Trophoblast cell (in vitro differentiated cells and primary cell): ENCODE measurements around the gene NWD2.

Experiments used
- DNase-seq, 2 donors: peaks; one replicate each; pipeline ENCODE4 v3.0.0-alpha.2; 2016
- H2AFZ ChIP-seq: 2 replicates; pipeline ENCODE4 v1.6.1; 2013; ENCODE audit warnings: low read length, moderate library complexity, mild to moderate bottlenecking; ENCODE audit not compliant: insufficient read depth, poor library complexity
- H2AK5ac ChIP-seq: 2 replicates; pipeline ENCODE4 v1.6.1; 2013; ENCODE audit warnings: mild to moderate bottlenecking, low read length
- H2BK120ac ChIP-seq: 2 replicates; pipeline ENCODE4 v1.6.1; 2013; ENCODE audit warnings: low read length, mild to moderate bottlenecking, moderate library complexity; ENCODE audit not compliant: insufficient read depth, poor library complexity
- H2BK12ac ChIP-seq: 2 replicates; pipeline ENCODE4 v1.6.1; 2013; ENCODE audit warnings: mild to moderate bottlenecking, low read length, moderate library complexity
- H2BK5ac ChIP-seq: 2 replicates; pipeline ENCODE4 v1.6.1; 2013; ENCODE audit warnings: low read length, low read depth, moderate library complexity, mild to moderate bottlenecking; ENCODE audit not compliant: poor library complexity
- H3K14ac ChIP-seq: 2 replicates; pipeline ENCODE4 v1.6.1; 2013; ENCODE audit warnings: mild to moderate bottlenecking, low read length
- H3K18ac ChIP-seq: 2 replicates; pipeline ENCODE4 v1.6.1; 2013; ENCODE audit warnings: mild to moderate bottlenecking, low read length
- H3K23ac ChIP-seq: 2 replicates; pipeline ENCODE4 v1.6.1; 2013; ENCODE audit warnings: low read length
- H3K27ac ChIP-seq: 2 replicates; pipeline ENCODE4 v1.5.1; 2013; ENCODE audit warnings: low read depth, mild to moderate bottlenecking, inconsistent platforms, low read length, moderate library complexity
- H3K27me3 ChIP-seq: 2 replicates; pipeline ENCODE4 v1.6.1; 2013; ENCODE audit warnings: inconsistent platforms, mild to moderate bottlenecking, low read length, moderate library complexity; ENCODE audit not compliant: insufficient read depth
- H3K36me3 ChIP-seq, 2 experiments: 1 replicate in 1 of 2; 2 replicates in 1 of 2; pipeline ENCODE4 v1.6.1; 2013; ENCODE audit warnings: low read length in 2 of 2, mild to moderate bottlenecking in 2 of 2, moderate library complexity in 1 of 2; ENCODE audit not compliant: insufficient read depth in 2 of 2, control insufficient read depth in 1 of 2
- H3K4ac ChIP-seq: 2 replicates; pipeline ENCODE4 v1.6.1; 2013; ENCODE audit warnings: low read depth, mild to moderate bottlenecking, low read length, moderate library complexity
- H3K4me1 ChIP-seq, 2 experiments: 1 replicate in 1 of 2; 2 replicates in 1 of 2; pipeline ENCODE4 v1.6.1; 2013; ENCODE audit warnings: low read length in 2 of 2, mild to moderate bottlenecking in 2 of 2, moderate library complexity in 1 of 2; ENCODE audit not compliant: insufficient read depth in 2 of 2, control insufficient read depth in 1 of 2
- H3K4me2 ChIP-seq: 2 replicates; pipeline ENCODE4 v1.6.1; 2013; ENCODE audit warnings: inconsistent platforms, mild to moderate bottlenecking, low read length, moderate library complexity
- H3K4me3 ChIP-seq: 2 replicates; pipeline ENCODE4 v1.5.1; 2013; ENCODE audit warnings: mild to moderate bottlenecking, low read depth, low read length, inconsistent platforms
- H3K79me1 ChIP-seq: one replicate; pipeline ENCODE4 v1.6.1; 2013; ENCODE audit warnings: low read length
- H3K79me2 ChIP-seq: 2 replicates; pipeline ENCODE4 v1.6.1; 2013; ENCODE audit warnings: low read length, mild to moderate bottlenecking; ENCODE audit not compliant: control insufficient read depth, insufficient read depth, poor library complexity
- H3K9ac ChIP-seq: 2 replicates; pipeline ENCODE4 v1.6.1; 2013; ENCODE audit warnings: mild to moderate bottlenecking, low read length
- H3K9me3 ChIP-seq: 2 replicates; pipeline ENCODE4 v1.6.1; 2013; ENCODE audit warnings: low read depth, mild to moderate bottlenecking, control low read depth, inconsistent platforms, low read length; ENCODE audit not compliant: insufficient read depth
- H4K12ac ChIP-seq: 2 replicates; pipeline ENCODE4 v1.6.1; 2013; ENCODE audit warnings: low read depth, mild to moderate bottlenecking, low read length, moderate library complexity
- H4K8ac ChIP-seq: 2 replicates; pipeline ENCODE4 v1.6.1; 2013; ENCODE audit warnings: low read depth, mild to moderate bottlenecking, low read length, moderate library complexity
- H4K91ac ChIP-seq: one replicate; pipeline ENCODE4 v1.6.1; 2013; ENCODE audit warnings: low read depth, mild to moderate bottlenecking, low read length, moderate library complexity
- WGBS: extraction: QIAGEN DNeasy Blood & Tissue Kit; methylation state at CpG from one replicate; pipeline ENCODE4 v1.1.7; 2013; ENCODE audit warnings: missing lambda C conversion rate; ENCODE audit not compliant: insufficient read length, insufficient coverage; ENCODE audit errors: extremely low coverage; 5-methylcytosine and 5-hydroxymethylcytosine counted together

NWD2 gene

DNA sequence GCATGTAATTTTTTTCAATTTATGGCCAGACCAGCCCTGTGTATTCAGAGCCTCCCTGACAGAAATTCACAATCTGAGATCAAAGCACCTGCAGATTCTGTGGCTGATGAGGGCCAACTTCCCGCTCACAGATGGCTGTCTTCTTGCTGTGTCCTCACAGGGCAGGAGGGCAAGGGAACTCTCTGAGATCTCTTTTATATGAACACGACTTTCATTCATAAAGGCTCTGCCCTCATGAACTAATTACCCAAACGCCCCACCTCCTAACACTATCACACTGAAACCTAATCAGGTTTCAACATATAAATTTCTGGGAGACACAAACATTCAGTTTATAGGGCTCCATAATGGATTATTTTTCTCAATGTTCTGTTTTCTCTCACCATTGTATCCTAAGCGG, 192.6 kb downstream of the NWD2 start:
- H3K79me1 ChIP-seq: peaks cover 13% of the 10 kb centered on the region
- H3K9me3 ChIP-seq: no peaks in the 10 kb centered on the region
- no peak overlapping the region for H2BK120ac ChIP-seq

DNA sequence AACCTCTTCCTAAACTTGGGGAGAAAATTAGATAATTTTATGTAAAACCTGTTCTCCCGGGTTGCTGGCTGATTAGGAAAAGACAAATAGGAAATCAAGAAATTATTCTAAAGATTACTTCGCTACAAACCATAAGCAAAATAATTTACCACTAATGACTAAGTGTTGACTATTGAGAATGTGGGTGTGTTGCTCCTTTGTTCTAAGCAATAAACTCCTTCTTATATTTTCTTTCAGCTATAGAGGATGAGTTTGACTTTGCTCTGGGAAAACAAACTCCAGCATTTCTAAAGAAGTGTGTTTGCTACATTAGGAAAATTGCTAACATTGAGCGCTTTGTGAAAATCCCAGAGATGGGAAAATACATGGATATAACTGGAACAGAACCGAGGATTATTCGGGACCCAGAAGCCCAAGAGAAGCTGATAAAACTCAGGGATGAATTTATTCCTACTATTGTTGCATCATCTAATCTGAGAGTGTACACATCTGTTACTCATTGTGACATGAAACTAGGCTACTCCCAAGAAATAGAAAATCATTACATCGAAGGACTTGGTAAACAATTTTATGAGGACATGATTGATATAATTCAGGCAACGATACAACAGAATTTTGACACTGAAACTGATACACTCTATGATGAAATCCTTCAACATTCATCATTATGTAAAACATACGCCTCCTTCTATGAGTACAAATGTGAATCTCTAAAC, 194.2 kb downstream of the NWD2 start:
- no peak overlapping the region for H4K91ac ChIP-seq
- no peak for DNase-seq
- no peak overlapping the region for H3K23ac ChIP-seq
- H3K79me1 ChIP-seq: peaks cover 13% of the 10 kb centered on the region
- no CpG with 5 or more reads among the region's 8 CpGs for WGBS
- no peak overlapping the region for H2BK12ac ChIP-seq
- no peak overlapping the region for H3K4me3 ChIP-seq
- H3K79me2 ChIP-seq: peaks cover 1% of the 10 kb centered on the region
- no peaks in the 10 kb centered on the region for H3K36me3 ChIP-seq
- H2AFZ ChIP-seq: no peak overlapping the region
- no peaks in the 10 kb centered on the region for H3K9me3 ChIP-seq
- H3K4me1 ChIP-seq: peaks cover 12 to 16% of the 10 kb centered on the region in 2 experiments
- no peak overlapping the region for H3K4me2 ChIP-seq
- H3K18ac ChIP-seq: no peak overlapping the region
- H3K14ac ChIP-seq: no peak overlapping the region
- no peak overlapping the region for H2BK120ac ChIP-seq
- no peak overlapping the region for H2BK5ac ChIP-seq
- H2AK5ac ChIP-seq: no peak overlapping the region
- H3K27ac ChIP-seq: peak overlapping the region; percentile 20
- H3K4ac ChIP-seq: no peak overlapping the region
- no peaks in the 10 kb centered on the region for H3K27me3 ChIP-seq
- H4K8ac ChIP-seq: no peak overlapping the region
- no peak overlapping the region for H4K12ac ChIP-seq
- no peak overlapping the region for H3K9ac ChIP-seq

More for the DNA sequence above, 192.6 kb downstream of the NWD2 start:
- no peak overlapping the region for H3K18ac ChIP-seq
- no peaks in the 10 kb centered on the region for H3K36me3 ChIP-seq
- H3K79me2 ChIP-seq: peaks cover 1% of the 10 kb centered on the region
- no peak overlapping the region for H2AFZ ChIP-seq
- no peak for DNase-seq
- no peak overlapping the region for H2BK12ac ChIP-seq
- H3K4me1 ChIP-seq: peaks cover 12 to 16% of the 10 kb centered on the region in 2 experiments
- no peak overlapping the region for H3K4me3 ChIP-seq
- no peak overlapping the region for H4K91ac ChIP-seq
- no peak overlapping the region for H2BK5ac ChIP-seq
- no peaks in the 10 kb centered on the region for H3K27me3 ChIP-seq
- no peak overlapping the region for H4K12ac ChIP-seq
- no peak overlapping the region for H3K4me2 ChIP-seq
- H3K9ac ChIP-seq: no peak overlapping the region
- H3K23ac ChIP-seq: no peak overlapping the region
- no peak overlapping the region for H3K27ac ChIP-seq
- no peak overlapping the region for H3K14ac ChIP-seq
- WGBS: no CpG with 5 or more reads among the region's 4 CpGs
- no peak overlapping the region for H3K4ac ChIP-seq
- H2AK5ac ChIP-seq: no peak overlapping the region
- no peak overlapping the region for H4K8ac ChIP-seq

DNA sequence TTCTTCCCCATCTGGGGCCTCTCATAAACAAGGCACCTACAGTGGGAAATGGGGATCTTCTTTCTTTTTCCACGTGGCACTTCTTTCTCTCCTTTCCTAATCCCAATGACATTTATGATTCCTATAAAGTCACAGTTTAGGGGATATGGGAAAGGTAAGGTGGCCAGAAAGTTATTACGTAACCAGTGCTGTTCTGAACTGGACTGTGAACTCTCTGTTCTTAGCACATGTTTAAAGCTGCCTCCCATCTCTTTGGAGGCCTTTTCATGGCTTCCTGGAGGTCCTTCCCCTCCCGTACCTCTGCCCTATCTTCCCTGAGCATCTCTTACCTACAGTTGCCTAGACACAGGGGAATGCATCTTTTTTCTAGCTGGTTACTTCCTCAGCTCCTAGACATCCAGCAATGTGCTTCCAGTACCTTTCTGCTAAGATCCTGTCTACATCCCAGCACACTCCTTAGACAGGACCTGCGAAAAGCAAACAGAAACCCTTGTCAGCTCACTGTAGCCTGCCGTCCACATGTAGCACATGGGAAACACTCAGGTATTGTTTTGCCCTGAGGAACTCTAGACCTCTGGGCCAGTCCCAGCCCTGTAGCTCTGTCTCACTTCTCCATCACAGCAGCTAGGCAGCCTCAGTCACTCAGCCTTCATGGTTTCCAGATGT, 195.4 kb downstream of the NWD2 start:
- Histone ChIP-seq H3K9me3 (no peaks in the 10 kb centered on the region), H2BK120ac (peak overlapping the region; percentile 81), H3K79me1 (peaks cover 18% of the 10 kb centered on the region), H3K27me3 (no peaks in the 10 kb centered on the region), H2BK12ac (peak overlapping the region; percentile 73), H3K14ac (peak overlapping the region; percentile 0), H3K9ac (no peak overlapping the region), H3K4me2 (peak overlapping the region; percentile 34), H3K18ac (peak overlapping the region; percentile 32), H2AK5ac (no peak overlapping the region), H4K8ac (peak overlapping the region; percentile 68), H4K12ac (no peak overlapping the region), H3K79me2 (peaks cover 1% of the 10 kb centered on the region), H2AFZ (no peak overlapping the region), H3K4me3 (no peak overlapping the region), H3K4ac (peak overlapping the region; percentile 22), H3K4me1 (peaks cover 12 to 16% of the 10 kb centered on the region in 2 experiments), H2BK5ac (peak overlapping the region; percentile 89), H3K27ac (peak overlapping the region; percentile 92), H4K91ac (peak overlapping the region; percentile 81), H3K23ac (no peak overlapping the region), H3K36me3 (no peaks in the 10 kb centered on the region)
- DNase-seq: peak; percentile 64 to 68
- WGBS: no CpG with 5 or more reads among the region's 5 CpGs

DNA sequence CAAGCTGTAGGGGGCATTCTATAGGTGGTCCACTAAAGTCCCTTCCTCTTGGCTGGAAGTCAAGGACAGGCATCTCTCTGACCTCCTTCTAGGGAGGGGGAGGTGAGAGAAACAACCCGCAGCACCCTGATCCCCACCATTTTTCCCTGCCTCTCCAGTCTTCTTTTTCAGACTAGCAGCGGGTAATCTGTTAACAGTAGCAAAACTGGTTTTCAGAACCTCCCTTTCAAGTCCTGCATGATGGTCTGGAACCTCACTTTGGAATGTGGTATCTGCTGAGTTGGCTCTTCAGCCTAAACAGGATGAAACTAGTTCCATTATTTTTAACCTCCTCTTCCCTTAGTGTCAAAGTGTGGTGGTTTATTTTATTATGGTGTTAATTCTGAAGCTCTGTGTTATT, 196.0 kb downstream of the NWD2 start:
- H2AK5ac ChIP-seq: no peak overlapping the region
- DNase-seq: peak; percentile 74 to 94
- peak overlapping the region; percentile 89 for H2BK5ac ChIP-seq
- H4K8ac ChIP-seq: peak overlapping the region; percentile 68
- H2BK120ac ChIP-seq: peak overlapping the region; percentile 81
- peak overlapping the region; percentile 73 for H2BK12ac ChIP-seq
- no CpG with 5 or more reads among the region's 2 CpGs for WGBS
- no peaks in the 10 kb centered on the region for H3K9me3 ChIP-seq
- H2AFZ ChIP-seq: no peak overlapping the region
- H3K4ac ChIP-seq: peak overlapping the region; percentile 22
- H3K18ac ChIP-seq: peak overlapping the region; percentile 32
- H3K79me1 ChIP-seq: peaks cover 22% of the 10 kb centered on the region
- no peak overlapping the region for H3K4me3 ChIP-seq
- no peaks in the 10 kb centered on the region for H3K27me3 ChIP-seq
- H4K91ac ChIP-seq: peak overlapping the region; percentile 81
- no peaks in the 10 kb centered on the region for H3K36me3 ChIP-seq
- peak overlapping the region; percentile 34 for H3K4me2 ChIP-seq
- peaks cover 1% of the 10 kb centered on the region for H3K79me2 ChIP-seq
- H3K14ac ChIP-seq: peak overlapping the region; percentile 0
- H3K27ac ChIP-seq: peak overlapping the region; percentile 92
- no peak overlapping the region for H3K9ac ChIP-seq
- no peak overlapping the region for H3K23ac ChIP-seq
- H4K12ac ChIP-seq: no peak overlapping the region
- H3K4me1 ChIP-seq: peaks cover 14 to 21% of the 10 kb centered on the region in 2 experiments
